Measurements from ENCODE around the gene LEP.
"Not testable (repeated sequence)": the region's sequence is repeated elsewhere in the genome, so short reads cannot be mapped to it uniquely, and the experiment has no call there.

LEP gene

DNA sequence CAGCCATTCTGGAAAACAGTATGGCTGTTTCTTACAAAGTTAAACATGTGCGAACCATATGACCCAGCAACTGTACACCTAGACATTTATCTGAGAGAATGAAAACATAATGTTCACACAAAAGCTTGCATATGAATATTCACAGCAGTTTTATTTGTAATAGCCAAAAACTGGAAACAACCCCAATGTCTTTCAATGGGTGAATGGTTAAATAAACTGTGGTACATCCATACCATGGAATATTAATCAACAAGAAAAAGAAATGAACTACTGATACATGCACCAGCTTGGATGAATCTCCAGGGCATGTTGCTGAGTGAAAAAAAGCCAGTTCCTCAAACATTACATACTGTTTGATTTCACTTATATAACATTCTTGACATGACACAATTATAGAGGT lies 37.3 kb downstream of the LEP start:
- DNase-seq, result no peak

DNA sequence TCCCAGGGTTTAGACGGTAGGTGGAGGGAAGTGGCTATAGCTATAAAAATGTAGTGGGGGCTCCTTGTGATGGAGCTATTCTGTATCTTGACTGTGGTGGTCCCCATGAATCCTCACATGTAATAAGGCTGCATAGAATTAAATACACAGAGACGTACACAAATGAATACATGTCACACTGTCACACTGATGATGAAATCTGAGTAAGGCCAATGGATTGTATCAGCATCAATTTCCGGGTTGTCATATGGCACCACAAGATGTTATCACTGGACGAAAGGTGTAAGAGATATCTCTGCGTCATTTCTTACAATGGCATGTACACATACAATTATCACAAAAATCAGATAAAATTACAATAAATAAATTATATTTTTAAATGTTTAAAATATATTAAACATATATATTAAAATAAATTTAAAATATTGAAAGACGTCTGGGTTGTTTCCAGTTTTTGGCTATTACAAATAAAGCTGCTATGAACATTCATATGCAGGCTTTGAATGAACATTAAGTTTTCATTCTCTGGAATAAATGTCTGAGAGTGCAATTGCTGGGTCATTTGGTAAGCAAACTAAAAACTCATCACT lies 38.1 kb downstream of the LEP start:
- DNase-seq, result no peak

DNA sequence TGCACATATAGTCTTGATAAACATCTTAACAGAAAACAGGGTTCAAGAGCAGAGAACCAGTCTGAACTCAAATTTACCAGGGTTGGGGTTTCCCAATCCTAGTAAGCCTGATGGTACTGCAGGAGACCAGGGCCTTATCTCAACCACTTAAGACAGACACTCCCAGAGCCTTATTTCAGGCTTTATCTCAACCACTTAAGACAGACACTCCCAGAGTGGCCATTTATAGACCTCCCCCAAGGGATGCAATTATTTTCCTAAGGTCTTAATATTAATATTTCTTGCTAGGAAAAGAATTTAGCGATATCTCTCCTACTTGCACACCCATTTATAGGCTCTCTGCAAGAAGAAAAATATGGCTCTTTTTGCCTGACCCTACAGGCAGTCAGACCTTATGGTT lies 39.4 kb downstream of the LEP start:
- DNase-seq, result not testable (repeated sequence)

DNA sequence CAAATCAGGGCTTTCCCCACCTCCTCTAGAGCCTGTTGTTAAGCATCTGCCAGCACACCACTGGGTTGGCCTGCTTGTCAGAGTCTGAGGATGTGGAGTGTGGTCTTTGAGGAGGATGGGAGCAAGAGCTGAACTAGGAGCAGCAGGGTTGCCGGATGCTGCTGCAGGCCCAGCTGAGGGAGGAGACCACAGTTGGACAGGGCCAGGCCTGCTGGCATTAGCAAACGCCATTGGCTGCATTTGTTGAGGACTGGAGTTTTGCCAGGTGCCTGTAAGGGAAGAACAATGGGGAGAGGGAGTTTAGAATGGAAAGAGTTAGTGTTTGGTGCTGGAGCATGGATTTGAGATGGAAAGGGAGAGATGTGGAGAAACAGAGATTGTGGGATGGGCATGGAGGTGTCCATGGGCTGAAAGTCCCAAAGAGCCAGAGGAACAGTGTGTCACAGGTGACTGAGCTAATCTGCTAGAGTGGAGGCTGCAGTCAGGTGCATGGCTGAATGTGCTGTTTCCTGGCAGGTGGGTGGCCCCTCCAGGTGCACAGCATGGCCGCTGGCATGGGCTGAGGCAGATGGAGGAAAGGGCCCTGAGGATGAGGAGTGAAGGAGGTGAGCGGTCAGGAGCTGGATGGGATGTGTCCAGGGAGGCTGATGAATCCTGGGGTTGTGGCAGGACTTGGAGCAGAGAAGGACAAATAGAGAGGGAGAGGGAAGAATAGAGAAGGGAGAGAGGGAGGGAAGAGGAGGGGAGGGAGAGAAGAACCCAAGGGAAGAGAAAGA lies 40.7 kb downstream of the LEP start:
- no peak for DNase-seq

DNA sequence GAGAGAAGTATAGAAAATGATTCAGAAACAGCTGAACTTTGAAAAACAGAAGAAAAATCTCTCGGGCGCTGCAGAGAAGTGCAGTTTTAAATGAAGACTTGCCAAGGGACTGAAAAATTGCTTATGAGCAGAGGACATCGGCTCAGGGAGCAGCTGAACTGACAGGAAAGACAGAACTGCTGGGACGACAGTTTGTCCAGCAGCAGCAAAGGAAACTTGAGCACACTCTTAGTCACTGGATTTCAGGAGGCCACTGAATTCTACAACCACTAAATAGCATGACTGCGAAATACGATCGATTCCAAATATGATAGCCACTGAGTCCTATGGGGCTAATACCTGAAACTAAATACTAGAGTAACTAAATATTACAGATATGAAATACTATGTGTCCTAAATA lies 43.0 kb downstream of the LEP start:
- DNase-seq, result no peak

DNA sequence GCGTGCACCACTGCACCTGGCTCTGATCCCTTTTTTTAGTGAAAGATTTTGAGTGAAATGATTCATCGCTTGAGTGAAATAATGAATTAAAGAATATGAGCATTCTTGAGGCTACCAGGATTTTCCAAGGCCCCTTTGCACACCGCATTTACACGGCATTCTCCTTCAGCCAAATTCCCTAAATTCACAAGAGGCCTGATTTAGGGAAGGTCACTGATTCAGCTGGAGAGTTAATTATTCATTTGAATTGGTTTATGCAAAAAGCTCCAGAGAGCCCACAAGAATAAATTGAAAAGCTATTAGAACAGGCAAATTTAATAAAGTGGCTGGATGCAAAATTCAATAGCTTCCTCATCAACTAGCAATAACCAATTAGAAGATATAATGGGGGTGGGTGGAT lies 46.5 kb downstream of the LEP start:
- DNase-seq, result no peak

DNA sequence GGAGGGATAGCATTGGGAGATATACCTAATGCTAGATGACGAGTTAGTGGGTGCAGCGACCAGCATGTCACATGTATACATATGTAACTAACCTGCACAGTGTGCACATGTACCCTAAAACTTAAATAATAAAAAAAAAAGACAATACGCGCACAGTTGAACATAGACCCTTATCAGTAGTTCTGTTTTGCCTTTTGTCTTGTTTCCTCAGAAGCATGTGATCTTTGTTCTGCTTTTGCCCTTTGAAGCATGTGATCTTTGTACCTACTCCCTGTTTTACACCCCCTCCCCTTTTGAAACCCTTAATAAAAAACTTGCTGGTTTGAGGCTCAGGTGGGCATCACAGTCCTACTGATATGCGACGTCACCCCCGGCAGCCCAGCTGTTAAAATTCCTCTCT lies 56.9 kb downstream of the LEP start:
- not testable (repeated sequence) for DNase-seq

DNA sequence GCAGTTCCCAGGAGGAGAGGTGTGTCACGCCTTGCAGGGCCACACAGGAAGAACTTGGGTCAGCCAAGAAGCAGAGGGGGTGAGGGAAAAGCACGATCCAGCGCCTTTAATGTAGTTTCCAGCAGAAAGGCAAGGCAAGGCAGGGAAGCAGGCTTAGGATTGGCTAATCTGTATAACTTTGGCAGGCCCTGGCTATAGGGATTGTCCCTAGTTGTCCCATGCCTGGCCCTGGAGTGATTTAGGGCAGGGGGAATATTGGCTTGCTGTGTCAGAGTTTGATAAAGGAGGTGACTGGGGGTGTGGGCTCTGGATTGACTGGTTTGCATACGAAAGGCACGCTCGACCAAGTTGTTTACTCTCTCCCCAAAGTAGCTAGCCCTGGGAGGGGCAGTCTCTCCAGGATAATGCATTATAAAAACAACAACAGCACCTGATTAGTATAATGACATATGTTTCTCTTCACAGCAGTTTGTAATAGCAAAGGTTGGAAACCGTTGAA lies 58.1 kb downstream of the LEP start:
- DNase-seq, result no peak

DNA sequence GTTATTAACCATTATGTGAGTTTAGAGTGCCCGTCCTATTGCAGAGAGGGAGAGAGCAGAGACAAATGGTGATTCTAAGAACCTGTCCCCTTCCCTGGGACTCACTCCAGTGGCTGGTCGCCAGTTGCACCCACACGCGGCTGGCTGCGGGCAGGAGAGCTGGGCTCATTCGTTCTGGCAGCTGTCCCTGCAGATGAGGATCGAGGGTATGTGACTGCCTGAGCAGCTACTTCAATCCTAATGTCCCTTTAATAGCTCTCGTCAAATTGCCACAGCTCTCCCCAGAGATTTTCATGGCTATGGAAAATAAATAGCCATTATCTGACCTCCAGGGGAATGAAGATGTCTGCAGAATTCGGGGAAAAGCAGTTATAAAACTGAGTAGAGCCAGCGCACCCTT lies 61.1 kb downstream of the LEP start:
- no peak for DNase-seq

DNA sequence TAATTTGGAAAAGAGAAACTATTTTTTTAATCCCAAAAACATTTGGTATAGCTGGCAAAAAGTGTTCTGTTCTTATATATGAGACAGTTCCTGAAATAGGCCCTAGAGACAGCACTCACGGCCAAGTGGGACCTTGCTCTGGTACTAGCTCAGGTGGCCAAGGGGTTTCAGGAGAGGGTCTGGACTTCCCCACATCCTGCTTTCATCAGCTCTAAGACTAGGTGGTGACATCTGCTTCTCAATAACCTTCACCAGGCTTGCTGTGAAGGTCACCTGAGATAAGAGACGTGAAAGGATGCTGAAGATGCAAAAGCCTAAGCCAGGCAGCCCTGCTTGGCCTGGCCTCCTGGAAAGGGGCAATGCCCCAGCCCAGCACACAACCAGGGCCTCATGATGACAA lies 62.1 kb downstream of the LEP start:
- DNase-seq, result no peak

DNA sequence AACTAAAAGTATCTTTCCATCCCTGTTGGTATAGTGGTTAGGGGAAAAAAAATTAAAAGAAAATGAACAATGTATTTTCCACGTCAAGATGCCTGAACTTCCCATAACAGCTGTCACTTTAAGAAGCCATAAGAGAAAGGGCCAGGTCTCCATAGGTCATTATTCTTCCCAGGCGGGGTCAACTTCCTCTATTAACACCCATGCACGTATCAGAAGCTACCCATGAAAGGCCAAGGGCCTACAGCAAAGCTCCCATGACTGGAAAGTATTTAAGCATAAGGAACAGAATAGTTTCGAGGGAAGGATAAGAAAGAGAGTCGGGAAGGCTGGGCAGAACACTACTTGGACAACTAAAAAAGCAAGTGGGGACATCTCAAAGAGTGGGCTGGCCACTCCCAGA lies 62.6 kb downstream of the LEP start:
- no peak for DNase-seq

DNA sequence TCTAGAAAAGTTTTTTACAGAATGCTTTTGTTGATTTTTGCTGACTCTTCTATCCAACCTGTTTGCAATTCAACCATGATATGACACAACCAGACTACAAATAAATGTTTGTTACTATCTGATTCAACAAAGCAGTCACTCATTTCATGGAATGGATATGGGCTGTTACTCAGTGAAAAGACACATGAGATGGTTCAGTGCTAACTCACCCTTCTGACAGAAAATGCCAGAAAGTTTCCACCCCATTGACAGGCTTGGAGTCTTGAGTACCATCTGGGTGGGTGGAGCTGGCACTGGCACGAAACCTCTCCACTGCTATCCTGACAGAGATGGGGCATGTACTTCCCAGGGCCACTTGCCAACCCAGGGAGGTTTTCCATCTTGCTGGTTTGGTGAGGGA lies 63.1 kb downstream of the LEP start:
- no peak for DNase-seq

DNA sequence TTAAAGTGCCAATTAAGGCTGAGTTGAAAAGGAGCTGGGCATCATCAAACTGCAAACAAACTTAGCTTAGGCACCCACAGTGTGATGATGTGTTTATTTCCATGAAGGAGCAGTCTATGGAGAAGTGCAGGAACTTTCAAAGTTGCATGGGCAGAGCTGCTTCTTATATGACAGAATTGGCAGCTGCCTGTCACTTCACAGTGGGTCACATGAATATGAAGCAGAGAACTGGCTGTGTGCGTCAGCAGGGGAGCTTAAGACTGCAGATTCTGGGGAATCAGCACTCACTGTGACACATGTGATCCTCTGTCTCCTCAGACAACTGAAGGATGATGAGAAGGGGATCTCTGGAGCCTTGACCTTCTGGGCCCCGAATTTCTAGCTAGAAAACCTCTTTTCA lies 66.0 kb downstream of the LEP start:
- no peak for DNase-seq
